ENCODE data around the gene MMP7. TPM values are rescaled to one million over a fixed set of nuclear protein-coding genes. Genes with fewer than 3 reads are reported as not detected.
"Not testable (repeated sequence)": the region's sequence is repeated elsewhere in the genome, so short reads cannot be mapped to it uniquely, and the experiment has no call there.

The MMP7 gene
- total RNA-seq, 6 experiments from 2014 or later = 0.37 to 2.9 (median 1.1) TPM

- Histone ChIP-seq H3K9me3 (no peaks in the 10 kb centered on the region), H3K27me3 (no peaks in the 10 kb centered on the region), H3K4me3 (no peak overlapping the region), H3K27ac (no peak overlapping the region), H3K36me3 (no peaks in the 10 kb centered on the region), H3K4me1 (no peaks in the 10 kb centered on the region)
- WGBS (ENCODE audit: insufficient coverage, low coverage, low lambda C conversion rate, missing lambda C conversion rate) = 86% methylated on average over 1 of the region's 3 CpGs
- TF ChIP-seq CTCF (IDR thresholded peaks at IDR 0.05) (no peak), POLR2A (IDR thresholded peaks at IDR 0.05) (no peak)
- ATAC-seq (no peak), DNase-seq (no peak)
- intact Hi-C loops (cut with DNase I) = no loop called here
Observed at GRCh38 chr11:102517670-102518069, 12.9 kb downstream of the MMP7 start.

- H3K9me3 ChIP-seq = no peaks in the 10 kb centered on the region
- H3K4me1 ChIP-seq = no peaks in the 10 kb centered on the region
- ATAC-seq (no peak), DNase-seq (no peak)
- H3K36me3 ChIP-seq = no peaks in the 10 kb centered on the region
- WGBS (ENCODE audit: insufficient coverage, low coverage, low lambda C conversion rate, missing lambda C conversion rate) = 91% methylated on average over 4 of the region's 4 CpGs
- TF ChIP-seq POLR2A (IDR thresholded peaks at IDR 0.05) (no peak), CTCF (IDR thresholded peaks at IDR 0.05) (no peak)
- no peak overlapping the region for H3K4me3 ChIP-seq
- H3K27me3 ChIP-seq = no peaks in the 10 kb centered on the region
- H3K27ac ChIP-seq = no peak overlapping the region
- intact Hi-C loops (cut with DNase I) = no loop called here
Observed at GRCh38 chr11:102516179-102516578, 14.4 kb downstream of the MMP7 start.

- peak; percentile 63 to 72 (median 70) for DNase-seq
- TF ChIP-seq POLR2A (IDR thresholded peaks at IDR 0.05) (no peak), CTCF (IDR thresholded peaks at IDR 0.05) (no peak)
- no peak overlapping the region for H3K27ac ChIP-seq
- no peak overlapping the region for H3K4me3 ChIP-seq
- no peaks in the 10 kb centered on the region for H3K9me3 ChIP-seq
- intact Hi-C loops (cut with DNase I) = no loop called here
- no peaks in the 10 kb centered on the region for H3K27me3 ChIP-seq
- peak; percentile 66 to 93 (median 84) for ATAC-seq
- H3K4me1 ChIP-seq = no peaks in the 10 kb centered on the region
- H3K36me3 ChIP-seq = no peaks in the 10 kb centered on the region
- WGBS (ENCODE audit: insufficient coverage, low coverage, low lambda C conversion rate, missing lambda C conversion rate) = 14% methylated on average over 3 of the region's 3 CpGs
Observed at GRCh38 chr11:102513869-102514268, 16.7 kb downstream of the MMP7 start.

GRCh38 chr11:102510439-102511135, 20.0 kb downstream of the MMP7 start:
- H3K4me3 ChIP-seq = no peak overlapping the region
- H3K9me3 ChIP-seq = no peaks in the 10 kb centered on the region
- H3K27me3 ChIP-seq = no peaks in the 10 kb centered on the region
- TF ChIP-seq POLR2A (IDR thresholded peaks at IDR 0.05) (no peak), CTCF (IDR thresholded peaks at IDR 0.05) (no peak)
- no peaks in the 10 kb centered on the region for H3K4me1 ChIP-seq
- WGBS (ENCODE audit: insufficient coverage, low coverage, low lambda C conversion rate, missing lambda C conversion rate) = 75% methylated on average over 5 of the region's 5 CpGs
- no peak for DNase-seq
- intact Hi-C loops (cut with DNase I) = no loop called here
- no peak overlapping the region for H3K27ac ChIP-seq
- H3K36me3 ChIP-seq = no peaks in the 10 kb centered on the region
- ATAC-seq = no peak

GRCh38 chr11:102502831-102503230, 27.7 kb downstream of the MMP7 start:
- intact Hi-C loops (cut with DNase I); ATAC-seq; H3K27me3 ChIP-seq; H3K4me3 ChIP-seq; H3K36me3 ChIP-seq; H3K4me1 ChIP-seq; H3K27ac ChIP-seq; DNase-seq; H3K9me3 ChIP-seq: not testable (repeated sequence)
- 88% methylated on average over 3 of the region's 3 CpGs for WGBS (ENCODE audit: insufficient coverage, low coverage, low lambda C conversion rate, missing lambda C conversion rate)

Data from right lobe of liver (tissue), 6 donors.